ENCODE data around the gene POLR3F.
A peak's percentile ranks its signal among the peaks of the same experiment; 100 is the strongest.

Gene POLR3F, protein sequence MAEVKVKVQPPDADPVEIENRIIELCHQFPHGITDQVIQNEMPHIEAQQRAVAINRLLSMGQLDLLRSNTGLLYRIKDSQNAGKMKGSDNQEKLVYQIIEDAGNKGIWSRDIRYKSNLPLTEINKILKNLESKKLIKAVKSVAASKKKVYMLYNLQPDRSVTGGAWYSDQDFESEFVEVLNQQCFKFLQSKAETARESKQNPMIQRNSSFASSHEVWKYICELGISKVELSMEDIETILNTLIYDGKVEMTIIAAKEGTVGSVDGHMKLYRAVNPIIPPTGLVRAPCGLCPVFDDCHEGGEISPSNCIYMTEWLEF

DNA sequence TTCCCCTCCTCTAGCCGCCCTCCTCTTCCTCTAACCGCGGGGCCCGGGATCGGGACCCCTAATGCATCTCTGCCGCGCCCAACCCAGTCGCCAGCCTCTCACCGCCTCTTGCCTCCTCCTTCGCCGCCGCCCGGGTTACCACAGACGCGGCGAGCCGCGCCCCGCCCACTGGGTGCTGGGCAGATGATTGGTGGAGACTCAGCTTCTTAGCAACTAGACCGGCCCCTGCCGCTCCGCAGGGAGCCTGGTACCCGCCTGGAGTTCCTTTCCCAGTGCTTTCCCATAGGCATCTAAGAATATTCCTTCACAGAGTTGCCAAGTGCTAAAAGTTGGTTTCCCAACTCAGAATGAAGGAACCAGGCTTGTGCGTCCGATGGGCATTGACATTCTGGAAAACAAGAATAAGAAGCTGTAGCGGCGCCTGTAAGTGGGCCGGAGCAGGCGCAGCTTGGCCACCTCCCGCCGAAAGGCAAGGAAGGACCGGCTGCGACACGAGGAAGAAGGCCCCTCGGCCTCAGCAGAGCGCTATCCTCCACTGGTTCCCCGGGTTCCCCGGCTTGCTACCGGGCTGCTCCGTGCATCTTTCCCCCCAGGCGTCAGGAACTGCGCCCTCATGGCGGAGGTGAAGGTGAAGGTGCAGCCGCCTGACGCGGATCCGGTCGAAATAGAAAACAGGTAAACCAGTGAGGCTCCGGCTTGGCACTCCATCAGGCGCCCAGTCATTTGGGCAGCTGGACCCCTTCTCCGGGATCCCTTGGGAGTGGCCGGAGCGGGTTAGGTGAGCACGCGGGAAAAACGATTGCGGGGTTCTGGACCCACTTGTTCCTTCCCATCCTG is at the start of gene POLR3F, which contains the start of gene DZANK1:
TSS of gene POLR3F (plus strand) at position 497 of the 837 bp plus-strand sequence. CDS start at position 614, 117 bp downstream.
TSS of gene DZANK1 (minus strand) at position 137 of the 837 bp plus-strand sequence. CDS start 1,672 bp downstream, outside the sequence.
- no peak for TF ChIP-seq GATA1 (IDR thresholded peaks at IDR 0.05; ENCODE audit: low read depth, low read length)
- TF ChIP-seq POLR2A (IDR thresholded peaks at IDR 0.05; ENCODE audit: low read length): peak; percentile 77
- DNase-seq: peak; percentile 94 to 96

DNA sequence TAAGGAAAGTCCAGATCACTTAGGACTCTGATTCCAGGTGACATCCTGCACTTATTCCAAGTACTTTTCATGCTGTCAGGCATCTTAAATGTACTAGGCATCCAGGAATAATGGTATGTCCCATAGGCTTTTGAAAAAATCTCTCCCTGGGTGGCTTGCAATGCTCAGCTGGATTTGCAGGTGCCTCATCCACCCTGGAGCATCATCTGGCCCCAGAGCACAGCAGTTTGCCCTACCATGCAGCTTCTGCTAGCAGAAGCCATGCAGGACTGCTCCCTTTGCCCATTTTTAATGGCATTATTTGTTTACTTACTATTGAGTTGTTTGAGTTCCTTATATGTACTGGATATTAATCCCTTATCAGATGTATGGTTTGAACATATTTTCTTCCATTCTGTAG is 45.6 kb upstream of the POLR3F start:
- no peak for DNase-seq
- TF ChIP-seq POLR2A (IDR thresholded peaks at IDR 0.05; ENCODE audit: low read length) (no peak), GATA1 (IDR thresholded peaks at IDR 0.05; ENCODE audit: low read depth, low read length) (no peak)

DNA sequence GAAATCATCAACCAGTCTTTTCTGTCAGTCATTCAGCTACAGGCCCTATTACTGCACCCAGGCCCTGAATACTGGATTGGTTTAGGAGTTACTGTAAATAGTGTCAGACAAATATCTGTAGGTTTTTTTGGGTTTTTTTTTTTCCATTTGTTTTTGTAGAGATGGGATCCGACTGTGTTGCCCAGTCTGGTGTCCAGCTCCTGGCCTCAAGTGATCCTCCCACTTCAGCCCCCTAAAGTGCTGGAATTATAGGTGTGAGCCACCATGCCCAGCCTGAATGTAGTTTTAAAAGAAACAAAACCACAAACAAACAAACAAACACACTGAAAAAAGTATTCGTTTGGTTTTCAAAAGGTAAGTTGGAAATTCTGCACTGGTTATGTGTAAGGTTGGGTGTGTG is 40.0 kb upstream of the POLR3F start:
- DNase-seq: no peak
- TF ChIP-seq GATA1 (IDR thresholded peaks at IDR 0.05; ENCODE audit: low read depth, low read length) (no peak), POLR2A (IDR thresholded peaks at IDR 0.05; ENCODE audit: low read length) (no peak)

DNA sequence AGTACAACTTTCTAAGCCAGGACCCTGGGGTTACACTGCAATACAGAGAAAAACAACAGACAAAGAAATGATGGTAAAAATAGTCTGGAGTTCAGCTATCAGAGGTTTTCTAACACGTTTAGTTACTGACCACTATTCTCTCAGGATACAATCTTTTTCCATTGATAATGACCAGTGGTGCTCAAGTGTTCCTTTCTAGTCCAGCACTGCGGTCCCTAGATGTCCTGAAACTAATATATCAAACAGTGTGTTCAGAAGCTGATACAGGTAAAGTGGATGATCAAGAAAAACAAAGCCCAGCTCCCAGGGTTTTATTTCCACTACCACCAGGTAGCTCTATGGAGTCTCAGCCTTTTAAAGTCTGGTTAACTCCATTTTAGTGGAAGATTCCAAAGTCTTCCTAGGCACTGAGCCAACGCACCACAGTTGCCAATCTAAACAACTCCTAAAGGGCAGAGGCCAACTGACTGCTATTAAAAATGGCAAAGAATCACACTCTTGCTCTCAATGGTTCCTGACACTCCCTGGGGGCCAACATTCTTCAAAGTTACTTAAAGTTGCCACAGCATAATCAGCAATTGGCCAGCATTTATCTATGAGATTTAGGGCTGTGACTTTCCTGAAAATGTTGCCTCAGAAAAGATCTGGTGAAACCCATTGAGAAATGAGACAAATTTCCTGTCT is 38.6 kb upstream of the POLR3F start:
- DNase-seq: no peak
- TF ChIP-seq POLR2A (IDR thresholded peaks at IDR 0.05; ENCODE audit: low read length): no peak
- no peak for TF ChIP-seq GATA1 (IDR thresholded peaks at IDR 0.05; ENCODE audit: low read depth, low read length)

DNA sequence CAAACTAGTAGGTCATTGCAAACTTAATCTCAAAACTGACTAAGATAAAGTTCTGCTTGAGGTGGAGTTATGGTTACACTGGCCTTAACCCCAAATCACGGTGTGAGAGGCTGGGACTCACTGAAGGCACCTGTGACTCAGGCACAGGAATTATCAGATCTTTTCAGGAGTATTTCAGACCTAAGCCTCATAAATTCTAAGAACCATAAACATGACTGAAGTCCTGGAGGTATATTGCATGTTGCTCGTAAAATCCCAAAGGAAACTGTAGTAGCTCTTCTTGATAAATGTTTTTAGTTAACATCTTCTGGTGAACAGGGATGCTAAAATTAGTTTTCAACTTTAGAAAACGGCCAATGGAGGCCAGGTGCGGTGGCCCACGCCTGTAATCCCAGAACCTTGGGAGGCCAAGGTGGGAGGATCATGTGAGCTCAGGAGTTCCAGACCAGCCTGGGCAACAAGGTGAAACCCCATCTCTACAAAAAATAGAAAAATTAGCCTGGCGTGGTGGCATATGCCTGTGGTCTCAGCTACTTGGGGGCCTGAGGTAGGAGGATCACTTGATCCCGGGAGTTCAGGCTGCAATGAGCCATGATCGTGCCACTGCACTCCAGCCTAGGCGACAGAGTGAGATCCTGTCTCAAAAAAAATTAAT is 36.9 kb upstream of the POLR3F start:
- TF ChIP-seq GATA1 (IDR thresholded peaks at IDR 0.05; ENCODE audit: low read depth, low read length) (no peak), POLR2A (IDR thresholded peaks at IDR 0.05; ENCODE audit: low read length) (no peak)

DNA sequence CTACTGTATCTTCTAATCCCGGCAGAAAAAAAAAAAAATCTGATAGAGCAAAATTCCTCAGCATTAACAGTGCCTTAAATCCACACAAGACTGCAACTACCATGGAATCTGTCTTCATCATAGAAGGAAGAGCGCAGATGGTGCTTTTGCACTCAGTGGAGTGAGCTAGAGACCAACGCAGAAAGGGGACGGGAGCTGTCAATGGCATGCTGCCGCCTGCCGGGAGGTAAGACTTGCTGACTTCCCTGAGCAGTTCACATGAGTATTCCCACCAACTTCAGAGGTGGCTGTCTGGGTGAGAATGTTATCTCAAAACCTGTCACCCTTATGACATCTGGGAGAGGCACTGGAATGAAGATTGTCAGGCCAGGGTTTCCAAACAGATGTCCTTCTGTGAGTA is 36.0 kb upstream of the POLR3F start:
- TF ChIP-seq GATA1 (IDR thresholded peaks at IDR 0.05; ENCODE audit: low read depth, low read length): no peak
- TF ChIP-seq POLR2A (IDR thresholded peaks at IDR 0.05; ENCODE audit: low read length): no peak
- DNase-seq: no peak

More for the DNA sequence above, 36.9 kb upstream of the POLR3F start:
- no peak for DNase-seq

DNA sequence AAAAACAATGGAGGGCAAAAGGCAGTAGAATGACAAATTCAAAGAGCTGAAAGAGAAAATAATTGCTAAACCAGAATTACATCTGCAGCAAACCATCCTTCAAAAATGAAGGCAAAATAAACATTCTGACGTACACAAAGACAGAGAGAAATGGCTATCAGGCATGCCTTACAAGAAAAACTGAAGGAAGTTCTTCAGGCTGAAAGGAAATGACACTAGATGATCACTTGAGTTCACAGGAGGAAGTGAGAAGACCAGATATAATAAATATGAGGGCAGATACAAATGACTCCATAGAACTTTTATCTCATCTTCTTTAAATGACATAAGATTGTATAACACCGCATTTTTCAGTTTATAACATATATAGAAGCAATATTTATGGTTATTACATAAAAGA is 30.3 kb upstream of the POLR3F start:
- TF ChIP-seq POLR2A (IDR thresholded peaks at IDR 0.05; ENCODE audit: low read length) (no peak), GATA1 (IDR thresholded peaks at IDR 0.05; ENCODE audit: low read depth, low read length) (no peak)
- no peak for DNase-seq

DNA sequence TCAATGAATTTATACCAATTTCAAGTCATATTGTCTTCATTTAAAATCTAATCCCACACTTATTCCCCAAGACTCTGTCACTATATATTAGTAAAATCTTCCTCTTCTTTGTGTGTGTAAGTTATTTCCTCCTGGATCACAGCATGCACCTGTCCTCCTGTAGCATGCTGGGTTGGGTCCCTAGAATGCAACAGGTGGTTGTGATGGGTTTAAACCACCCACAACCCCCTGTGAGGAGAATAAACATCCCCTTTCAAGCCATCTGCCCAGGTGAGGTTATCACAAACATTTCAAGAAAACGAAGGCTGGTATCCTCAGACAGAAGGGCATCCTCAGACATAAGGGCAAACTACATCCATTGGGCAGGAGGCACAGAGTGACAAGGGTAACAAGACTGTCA is 26.8 kb upstream of the POLR3F start:
- no peak for TF ChIP-seq POLR2A (IDR thresholded peaks at IDR 0.05; ENCODE audit: low read length)
- TF ChIP-seq GATA1 (IDR thresholded peaks at IDR 0.05; ENCODE audit: low read depth, low read length): no peak
- DNase-seq: no peak

DNA sequence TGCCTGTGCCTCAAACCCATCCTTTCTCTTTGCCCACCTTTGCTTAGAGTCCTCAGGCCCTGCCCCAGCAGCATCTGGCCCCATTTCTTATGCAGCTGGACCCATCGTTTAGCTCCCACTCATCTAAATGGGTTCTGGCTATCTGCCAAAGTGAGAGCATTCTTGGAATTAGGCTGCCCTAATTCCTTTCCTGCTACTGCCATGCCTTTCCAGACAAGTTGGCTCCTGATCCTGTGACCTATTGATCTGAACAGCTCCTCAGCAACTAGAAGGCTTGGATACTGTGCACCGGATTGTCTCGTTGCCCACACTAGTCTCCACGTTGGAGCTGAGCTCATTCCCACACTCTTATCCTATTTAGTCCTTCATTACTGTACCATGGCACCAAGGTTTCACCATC is 23.3 kb upstream of the POLR3F start:
- TF ChIP-seq POLR2A (IDR thresholded peaks at IDR 0.05; ENCODE audit: low read length) (no peak), GATA1 (IDR thresholded peaks at IDR 0.05; ENCODE audit: low read depth, low read length) (no peak)
- DNase-seq: no peak

DNA sequence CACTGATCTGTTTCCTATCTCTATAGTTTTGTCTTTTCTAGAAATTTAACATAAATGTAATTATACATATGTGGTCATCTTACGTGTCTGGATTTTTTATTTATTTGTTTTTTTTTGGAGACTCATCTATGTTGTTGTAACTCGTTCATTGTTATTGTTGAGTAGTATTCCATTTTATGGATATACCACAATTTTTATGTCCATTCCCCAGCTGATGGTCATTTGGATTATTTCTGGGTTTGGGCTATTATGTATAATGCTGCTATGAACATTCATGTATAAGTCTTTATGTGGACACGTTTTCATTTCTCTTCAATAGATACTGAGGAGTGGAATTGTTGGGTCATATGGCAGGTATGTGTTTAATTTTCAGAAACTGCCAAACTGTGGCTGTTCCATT is 10.6 kb upstream of the POLR3F start:
- no peak for DNase-seq
- TF ChIP-seq GATA1 (IDR thresholded peaks at IDR 0.05; ENCODE audit: low read depth, low read length) (no peak), POLR2A (IDR thresholded peaks at IDR 0.05; ENCODE audit: low read length) (no peak)

DNA sequence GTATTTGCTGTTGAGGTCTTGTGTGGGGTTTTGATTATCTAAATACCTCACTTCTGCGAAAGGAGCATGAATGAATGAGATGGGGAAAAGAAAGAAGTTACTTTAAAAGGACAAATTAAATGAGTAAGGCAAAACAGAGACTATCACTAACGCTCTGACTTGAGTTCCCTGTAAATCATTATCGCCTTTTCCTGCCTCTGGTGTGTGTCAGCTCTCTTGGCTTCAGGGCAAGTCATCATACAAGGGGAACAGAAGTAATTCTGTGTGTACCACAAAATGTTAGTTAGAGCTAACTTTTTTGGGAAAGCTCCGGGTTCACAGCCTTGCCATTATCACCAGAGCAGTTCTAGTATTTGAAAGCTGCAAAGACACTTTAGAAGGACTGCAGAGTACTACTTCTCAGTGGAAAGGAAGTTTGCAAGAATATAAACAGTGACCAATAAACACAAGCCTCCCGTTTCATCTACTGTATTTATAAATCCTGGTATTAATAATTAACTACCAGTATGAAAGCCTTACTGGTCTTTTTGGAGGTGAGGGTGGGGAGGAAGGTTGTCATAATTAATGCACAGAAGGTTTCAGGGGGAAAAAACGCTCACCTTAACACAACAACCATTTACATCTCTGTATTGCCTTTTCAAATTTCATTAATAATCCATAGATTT is 1.5 kb upstream of the POLR3F start:
- no peak for DNase-seq
- TF ChIP-seq POLR2A (IDR thresholded peaks at IDR 0.05; ENCODE audit: low read length) (no peak), GATA1 (IDR thresholded peaks at IDR 0.05; ENCODE audit: low read depth, low read length) (no peak)

DNA sequence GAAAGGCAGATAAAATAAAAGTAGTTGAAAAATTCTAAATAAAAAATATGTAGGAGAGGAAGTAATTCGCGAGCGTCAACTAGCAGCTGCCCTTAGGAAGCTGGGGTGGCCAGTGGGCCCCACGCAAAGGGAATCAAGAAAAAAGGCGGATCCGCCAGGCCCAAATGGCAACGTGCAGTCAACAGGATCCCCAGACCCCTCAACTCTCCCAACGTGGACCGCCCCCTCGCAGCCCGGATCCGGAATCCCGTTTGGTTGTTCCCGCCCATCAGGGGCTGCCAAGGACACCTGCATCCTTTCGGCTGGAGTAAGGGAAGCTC is 656 bp upstream of the POLR3F start:
- TF ChIP-seq GATA1 (IDR thresholded peaks at IDR 0.05; ENCODE audit: low read depth, low read length) (no peak), POLR2A (IDR thresholded peaks at IDR 0.05; ENCODE audit: low read length) (no peak)
- DNase-seq: no peak

DNA sequence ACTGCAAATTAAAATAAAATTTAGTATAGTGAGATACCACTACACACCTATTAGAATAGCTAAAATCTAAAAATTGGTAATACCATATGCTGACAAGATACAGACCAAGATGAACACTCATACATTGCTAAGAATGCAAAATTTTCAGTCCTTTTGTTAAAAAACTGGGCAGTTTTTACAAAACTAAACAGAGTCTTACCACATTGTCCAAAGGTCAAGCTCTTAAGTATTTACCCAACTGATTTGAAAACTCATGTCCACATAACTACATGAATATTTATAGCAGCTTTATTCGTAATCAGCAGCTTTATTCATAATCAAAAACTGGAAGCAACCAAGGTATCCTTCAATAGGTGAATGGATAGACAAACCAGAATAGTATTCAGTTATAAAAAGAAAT is 10.0 kb downstream of the POLR3F start:
- TF ChIP-seq GATA1 (IDR thresholded peaks at IDR 0.05; ENCODE audit: low read depth, low read length): no peak
- TF ChIP-seq POLR2A (IDR thresholded peaks at IDR 0.05; ENCODE audit: low read length): no peak
- no peak for DNase-seq

Measured in erythroblast (primary cell).